ENCODE data around the gene ZC3HAV1. TPM values are rescaled to one million over a fixed set of nuclear protein-coding genes. Genes with fewer than 3 reads are reported as not detected.

Gene ZC3HAV1
- total and polyA plus RNA-seq, 2 of the 13 experiments (the other 11 are each of a cell fraction or from before 2014, with no cell fraction given) = 12.7 to 23.7 TPM

- H4K20me1 ChIP-seq (ENCODE audit: insufficient read depth, low read length) = peaks cover 4% of the 10 kb centered on the region; the same call in 1 of the 2 replicates
- H3K4me1 ChIP-seq (ENCODE audit: insufficient read depth, low read length) = peaks cover 45% of the 10 kb centered on the region
- H3K79me2 ChIP-seq (ENCODE audit: insufficient read depth, low read length) = peaks cover 10% of the 10 kb centered on the region
- peak overlapping the region; percentile 74 for H3K9ac ChIP-seq (ENCODE audit: insufficient read depth, low read depth, low read length)
- H3K36me3 ChIP-seq (replicated peaks in 1 of 2; ENCODE audit: control insufficient read depth in 1 of 2, insufficient read depth in 2 of 2, low read length in 2 of 2) = peaks cover 0 to 2% of the 10 kb centered on the region in 2 experiments; a peak in 1 of 5 replicates
- ChIA-PET CTCF (ENCODE audit: low intra/inter-chr PET ratio, low total read pairs) (no interaction called here), POLR2A (interaction anchor here (1.2 kb wide), 1 partner anchor 40 kb away, joined by 3 read pairs; no protein-coding TSS in a partner anchor)
- BruUV-seq (replicated peaks) = no TSS peak
- ATAC-seq = peak; percentile 74
- H3K27ac ChIP-seq (ENCODE audit: extremely low read length, insufficient read depth, low read length) = peak overlapping the region; percentile 62
- FAIRE-seq = no peak
- H2AFZ ChIP-seq (ENCODE audit: low read length) = no peak overlapping the region
- intact Hi-C loops (cut with micrococcal nuclease; ENCODE audit: unreplicated experiment) (no loop called here), in situ Hi-C loops (cut with HindIII; ENCODE audit: extremely low pct_ligation_motif_present, low pct_unique_long_range_greater_than_20kb) (no loop called here)
- H3K4me2 ChIP-seq (ENCODE audit: low read depth, low read length) = peak overlapping the region; percentile 59
- WGBS (ENCODE audit: low lambda C conversion rate) = 57% methylated on average over 24 of the region's 47 CpGs
- no peaks in the 10 kb centered on the region for H3K27me3 ChIP-seq (ENCODE audit: control insufficient read depth in 1 of 2, insufficient read depth in 2 of 2, low read length in 2 of 2)
- no peaks in the 10 kb centered on the region for H3K9me3 ChIP-seq (ENCODE audit: low read length)
- peak overlapping the region; percentile 51 to 79 (median 72) for H3K4me3 ChIP-seq (replicated peaks in 1 of 3; ENCODE audit: insufficient read depth in 1 of 3, low read depth in 2 of 3, low read length in 3 of 3)
- DNase-seq (ENCODE audit: low spot score) = no peak
- TF ChIP-seq, protein P1, sequence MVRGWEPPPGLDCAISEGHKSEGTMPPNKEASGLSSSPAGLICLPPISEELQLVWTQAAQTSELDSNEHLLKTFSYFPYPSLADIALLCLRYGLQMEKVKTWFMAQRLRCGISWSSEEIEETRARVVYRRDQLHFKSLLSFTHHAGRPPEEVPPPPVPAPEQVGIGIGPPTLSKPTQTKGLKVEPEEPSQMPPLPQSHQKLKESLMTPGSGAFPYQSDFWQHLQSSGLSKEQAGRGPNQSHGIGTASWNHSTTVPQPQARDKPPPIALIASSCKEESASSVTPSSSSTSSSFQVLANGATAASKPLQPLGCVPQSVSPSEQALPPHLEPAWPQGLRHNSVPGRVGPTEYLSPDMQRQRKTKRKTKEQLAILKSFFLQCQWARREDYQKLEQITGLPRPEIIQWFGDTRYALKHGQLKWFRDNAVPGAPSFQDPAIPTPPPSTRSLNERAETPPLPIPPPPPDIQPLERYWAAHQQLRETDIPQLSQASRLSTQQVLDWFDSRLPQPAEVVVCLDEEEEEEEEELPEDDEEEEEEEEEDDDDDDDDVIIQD (CRISPR knock-in tag; IDR thresholded peaks at IDR 0.05; ENCODE audit: low read depth) = no peak
- 0 out of 4 replicates have a peak, but pooled peaks of 1 of the 2 experiments have one; percentile 16 for TF ChIP-seq POLR2A (IDR thresholded peaks at IDR 0.05; ENCODE audit: insufficient read depth in 1 of 2, low read depth in 2 of 2, low read length in 2 of 2)
- no peak for TF ChIP-seq REST (IDR thresholded peaks at IDR 0.05; ENCODE audit: borderline replicate concordance in 1 of 2, low read depth in 1 of 2, low read length in 2 of 2)
- 0 out of 2 replicates have a peak, but pooled peaks have one; percentile 13 for TF ChIP-seq ARID2 (CRISPR knock-in tag; IDR thresholded peaks at IDR 0.05; ENCODE audit: borderline replicate concordance)
- peak; percentile 62 for TF ChIP-seq PATZ1 (CRISPR knock-in tag; IDR thresholded peaks at IDR 0.05)
- TF ChIP-seq CCAR2 (optimal IDR thresholded peaks at IDR 0.05; ENCODE audit: low read depth, low read length) = no peak
- no peak for TF ChIP-seq NFIC (IDR thresholded peaks at IDR 0.05; ENCODE audit: low read length)
- TF ChIP-seq SETDB1 (CRISPR knock-in tag; IDR thresholded peaks at IDR 0.05; ENCODE audit: borderline replicate concordance) = no peak
- no peak for TF ChIP-seq ZNF558 (CRISPR knock-in tag; IDR thresholded peaks at IDR 0.05; ENCODE audit: borderline replicate concordance)
- TF ChIP-seq, protein P2, sequence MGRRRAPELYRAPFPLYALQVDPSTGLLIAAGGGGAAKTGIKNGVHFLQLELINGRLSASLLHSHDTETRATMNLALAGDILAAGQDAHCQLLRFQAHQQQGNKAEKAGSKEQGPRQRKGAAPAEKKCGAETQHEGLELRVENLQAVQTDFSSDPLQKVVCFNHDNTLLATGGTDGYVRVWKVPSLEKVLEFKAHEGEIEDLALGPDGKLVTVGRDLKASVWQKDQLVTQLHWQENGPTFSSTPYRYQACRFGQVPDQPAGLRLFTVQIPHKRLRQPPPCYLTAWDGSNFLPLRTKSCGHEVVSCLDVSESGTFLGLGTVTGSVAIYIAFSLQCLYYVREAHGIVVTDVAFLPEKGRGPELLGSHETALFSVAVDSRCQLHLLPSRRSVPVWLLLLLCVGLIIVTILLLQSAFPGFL (CRISPR knock-in tag; IDR thresholded peaks at IDR 0.05) = no peak
- no peak for TF ChIP-seq GZF1 (CRISPR knock-in tag; IDR thresholded peaks at IDR 0.05)
- no peak for TF ChIP-seq TFDP1 (CRISPR knock-in tag; IDR thresholded peaks at IDR 0.05; ENCODE audit: borderline replicate concordance)
- no peak for TF ChIP-seq ZFP36L2 (CRISPR knock-in tag; IDR thresholded peaks at IDR 0.05)
Measured at GRCh38 chr7:139034855-139035585, 74.5 kb downstream of the ZC3HAV1 start.
